HTERT RPE-1 (cell line): ENCODE measurements around the gene SSR3.
"Not testable (repeated sequence)": the region's sequence is repeated elsewhere in the genome, so short reads cannot be mapped to it uniquely, and the experiment has no call there.

Experiments
- in situ Hi-C: fragments of 300-500 bp; cut with MboI; formaldehyde crosslinking; loops from 4 replicates; pipeline ENCODE4 v1.14.3; 2020; ENCODE audit warnings: low sequenced_read_pairs

Gene SSR3

GRCh38 chr3:156576651-156577348 lies 21.9 kb upstream of the SSR3 start:
- in situ Hi-C loops = no loop called here

DNA sequence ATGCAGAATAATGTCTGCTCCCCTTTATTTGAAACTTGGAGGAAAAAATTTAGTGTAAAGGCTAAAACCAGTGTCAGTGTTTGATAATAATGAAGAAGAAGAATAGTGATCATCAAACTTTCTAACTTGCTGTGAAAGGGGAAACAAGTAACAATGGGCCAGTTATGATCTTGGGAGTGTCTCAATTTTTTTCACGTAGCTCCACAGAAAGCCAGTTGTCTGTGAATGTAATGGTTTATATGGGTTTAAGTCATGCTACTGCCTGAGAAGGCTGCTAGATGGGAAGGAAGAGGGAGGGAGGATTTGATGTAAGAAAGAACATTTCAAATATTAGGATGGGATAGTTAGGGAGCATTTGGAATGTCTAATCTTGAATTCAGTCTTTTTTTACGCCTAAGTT lies 21.1 kb upstream of the SSR3 start:
- in situ Hi-C loops = no loop called here

DNA sequence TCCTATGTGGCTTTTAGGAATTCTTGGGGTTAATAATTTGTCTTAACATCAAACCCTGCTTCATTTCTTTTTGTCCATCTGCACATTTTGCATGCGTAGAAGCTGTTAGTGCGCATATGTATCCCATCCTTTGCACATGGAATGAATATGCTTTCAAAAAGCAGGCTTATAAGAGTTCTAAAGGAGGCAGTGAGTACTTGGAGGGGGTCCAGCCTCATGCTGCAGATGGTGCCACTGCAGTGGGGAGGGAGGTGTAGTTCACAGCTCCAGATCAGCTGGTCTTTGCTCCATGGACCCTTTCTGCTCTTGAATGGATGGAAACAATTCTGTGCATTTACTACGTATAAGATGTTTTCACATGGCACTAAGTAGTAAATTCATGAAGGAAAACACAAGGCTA lies 20.7 kb upstream of the SSR3 start:
- in situ Hi-C loops = no loop called here

DNA sequence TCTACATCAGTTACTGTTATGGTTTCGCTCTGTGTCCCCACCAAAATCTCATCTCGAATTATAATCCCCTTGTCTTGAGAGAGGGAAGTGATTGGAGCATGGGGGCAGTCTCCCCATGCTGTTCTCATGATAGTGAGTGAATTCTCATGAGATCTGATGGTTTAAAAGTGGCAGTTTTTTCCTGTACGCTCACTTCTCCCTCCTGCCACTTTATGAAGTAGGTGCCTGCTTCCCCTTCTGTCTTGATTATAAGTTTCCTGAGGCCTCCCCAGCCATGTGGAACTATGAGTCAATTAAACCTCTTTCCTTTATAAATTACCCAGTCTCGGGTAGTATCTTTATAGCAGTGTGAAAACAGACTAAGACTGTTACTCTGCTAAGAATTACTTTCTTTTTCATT lies 15.0 kb upstream of the SSR3 start:
- in situ Hi-C loops = not testable (repeated sequence)

DNA sequence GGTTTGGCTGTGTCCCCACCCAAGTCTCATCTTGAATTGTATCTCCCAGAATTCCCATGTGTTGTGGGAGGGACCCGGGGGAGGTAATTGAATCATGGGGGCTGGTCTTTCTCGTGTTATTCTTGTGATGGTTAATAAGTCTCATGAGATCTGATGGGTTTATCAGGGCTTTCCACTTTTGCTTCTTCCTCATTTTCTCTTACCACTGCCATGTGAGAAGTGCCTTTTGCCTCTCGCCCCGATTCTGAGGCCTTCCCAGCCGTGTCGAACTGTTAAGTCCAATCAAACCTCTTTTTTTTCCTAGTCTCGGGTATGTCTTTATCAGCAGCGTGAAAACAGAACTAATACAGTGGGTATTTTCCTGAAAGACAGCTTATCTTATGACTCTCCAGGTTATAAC lies 14.1 kb upstream of the SSR3 start:
- in situ Hi-C loops = not testable (repeated sequence)

- in situ Hi-C loops = no loop called here
Observed at GRCh38 chr3:156563900-156564682, 9.2 kb upstream of the SSR3 start.

DNA sequence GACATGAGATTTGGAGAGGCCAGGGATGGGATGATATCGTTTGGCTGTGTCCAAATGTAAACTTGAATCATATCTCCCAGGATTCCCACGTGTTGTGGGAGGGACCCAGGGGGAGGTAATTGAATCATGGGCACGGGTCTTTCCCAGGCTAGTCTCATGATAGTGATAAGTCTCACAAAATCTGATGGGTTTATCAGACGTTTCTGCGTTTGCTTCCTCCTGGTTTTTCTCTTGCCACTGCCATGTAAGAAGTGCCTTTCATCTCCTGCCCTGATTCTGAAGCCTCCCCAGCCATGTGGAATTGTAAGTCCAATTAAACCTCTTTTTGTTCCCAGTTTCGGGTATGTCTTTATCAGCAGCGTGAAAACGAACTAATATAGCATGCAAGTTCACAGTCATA lies 7.6 kb upstream of the SSR3 start:
- in situ Hi-C loops = not testable (repeated sequence)

GRCh38 chr3:156561533-156561932 lies 6.6 kb upstream of the SSR3 start:
- in situ Hi-C loops = no loop called here

DNA sequence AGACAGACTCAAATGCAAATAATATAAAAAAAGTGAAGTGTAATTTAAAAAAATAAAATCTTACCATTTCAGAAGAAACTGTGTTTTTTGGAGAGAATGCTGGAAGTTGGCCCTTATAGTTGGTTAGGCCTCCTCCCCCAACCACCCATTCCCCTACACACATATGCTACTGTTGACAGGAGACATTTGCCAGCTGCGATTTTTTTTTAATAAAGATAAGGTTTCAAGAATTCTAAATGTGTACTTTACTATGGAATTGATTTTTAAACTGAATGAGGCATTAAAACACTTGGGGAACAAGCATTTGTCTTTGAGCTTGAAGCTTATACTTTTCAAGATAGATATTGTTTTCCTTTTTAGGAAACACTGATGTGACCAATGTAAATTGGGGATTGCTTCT lies 4.4 kb upstream of the SSR3 start:
- in situ Hi-C loops = no loop called here

- in situ Hi-C loops = no loop called here
Observed at GRCh38 chr3:156558389-156558788, 3.5 kb upstream of the SSR3 start.

DNA sequence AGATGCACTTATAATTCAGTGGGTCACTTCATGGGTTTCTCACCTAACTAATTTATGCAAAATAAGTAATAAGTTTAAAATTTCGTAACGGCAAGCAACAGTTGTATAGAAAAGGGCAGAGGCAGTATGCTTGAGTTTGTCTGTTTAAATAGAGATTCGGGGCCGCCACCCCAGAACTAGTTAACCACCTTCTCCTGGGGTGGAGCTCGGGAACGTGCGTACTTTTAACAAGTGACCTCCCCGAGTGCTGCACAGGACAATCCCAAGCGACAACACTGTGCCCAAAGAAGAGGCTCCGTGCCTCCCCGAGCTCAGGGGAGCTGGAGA lies 439 bp downstream of the SSR3 start:
- in situ Hi-C loops = no loop called here

- in situ Hi-C loops = no loop called here
Observed at GRCh38 chr3:156553705-156554356, 1.1 kb downstream of the SSR3 start.

DNA sequence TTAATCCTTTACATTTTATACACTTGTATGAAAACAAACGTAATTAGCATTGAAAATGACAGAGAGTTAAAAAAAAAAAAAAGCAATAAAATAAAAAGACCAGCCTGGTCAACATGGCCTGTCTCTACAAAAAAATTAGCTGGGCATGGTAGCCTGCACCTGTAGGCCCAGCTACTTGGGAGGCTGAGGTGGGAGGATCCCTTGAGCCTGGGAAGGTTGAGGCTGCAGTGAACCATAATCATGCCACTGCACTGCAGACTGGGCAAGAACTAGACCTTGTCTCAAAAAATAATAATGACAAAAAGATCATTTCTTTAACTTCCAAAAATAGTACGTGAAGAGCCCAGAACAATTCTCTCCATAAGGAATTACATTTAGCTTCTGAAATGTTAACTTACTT lies 1.9 kb downstream of the SSR3 start:
- in situ Hi-C loops = no loop called here

DNA sequence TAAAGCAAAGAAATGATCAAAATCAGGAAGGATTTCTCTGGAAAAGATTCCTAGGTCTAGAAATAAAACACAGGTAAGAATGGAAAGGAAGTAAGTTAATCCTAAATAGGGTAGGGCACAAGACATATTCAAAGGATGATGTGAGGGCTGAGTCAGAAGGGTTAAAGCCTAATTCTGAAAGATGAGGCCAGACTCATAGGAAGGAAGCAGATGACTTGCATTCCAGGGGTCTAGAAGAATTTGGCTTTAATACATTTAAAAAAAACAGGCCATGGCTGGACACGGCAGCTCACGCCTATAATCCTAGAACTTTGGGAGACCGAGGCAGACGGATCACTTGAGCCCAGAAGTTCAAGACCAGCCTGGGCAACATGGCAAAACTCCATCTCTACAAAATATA lies 3.2 kb downstream of the SSR3 start:
- in situ Hi-C loops = no loop called here

GRCh38 chr3:156551261-156551660 lies 3.7 kb downstream of the SSR3 start:
- in situ Hi-C loops = no loop called here

GRCh38 chr3:156548902-156549301 lies 6.0 kb downstream of the SSR3 start:
- in situ Hi-C loops = no loop called here

DNA sequence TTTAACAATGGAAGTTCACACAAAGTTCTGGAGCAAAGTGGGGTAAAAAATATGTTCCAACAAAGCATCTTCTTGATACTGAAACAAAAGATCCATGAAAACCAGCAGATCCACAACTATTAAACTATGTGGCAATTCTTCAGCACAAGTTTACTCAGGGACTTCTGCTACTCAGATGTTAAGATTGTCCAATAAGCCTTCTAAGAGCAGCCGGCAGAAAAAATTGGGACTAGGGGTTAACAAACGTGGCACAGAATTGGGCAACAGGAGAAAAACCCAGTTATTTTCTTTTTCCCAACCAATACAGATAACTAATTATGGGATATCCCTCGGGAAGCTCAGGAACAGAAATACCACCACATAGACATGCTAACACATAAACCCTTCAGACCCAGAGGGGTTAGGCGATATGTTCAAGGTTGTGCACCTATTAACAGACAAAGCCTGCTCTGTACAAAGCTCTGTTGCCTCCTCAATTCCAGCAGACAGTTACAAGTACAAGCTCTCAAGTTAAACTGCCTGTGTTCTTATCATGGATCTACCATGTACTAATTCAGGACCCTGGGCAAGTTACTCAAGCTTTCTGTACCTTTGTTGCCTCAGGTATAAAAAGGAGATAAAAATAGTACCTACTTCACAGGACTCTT lies 6.8 kb downstream of the SSR3 start:
- in situ Hi-C loops = no loop called here

DNA sequence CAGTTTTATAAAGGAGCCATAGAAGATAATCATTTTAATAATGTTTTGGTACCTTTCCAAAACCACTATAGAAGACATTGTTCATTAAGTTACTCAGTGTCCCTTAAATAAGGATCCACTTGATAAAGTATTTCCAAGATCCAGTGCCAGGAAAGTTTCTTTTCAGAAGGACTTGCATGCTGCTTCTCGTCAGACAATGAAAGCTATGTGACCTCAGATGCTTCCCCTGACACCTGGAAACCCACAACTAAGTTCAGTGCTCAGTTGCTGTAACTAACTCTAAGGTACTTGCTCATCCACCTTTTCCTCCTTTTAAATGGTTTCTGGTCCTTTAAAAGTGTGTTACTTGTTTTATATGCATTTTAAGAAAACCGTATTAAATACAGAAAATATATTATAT lies 7.3 kb downstream of the SSR3 start:
- in situ Hi-C loops = no loop called here

GRCh38 chr3:156543043-156543555 lies 11.8 kb downstream of the SSR3 start:
- in situ Hi-C loops = no loop called here

DNA sequence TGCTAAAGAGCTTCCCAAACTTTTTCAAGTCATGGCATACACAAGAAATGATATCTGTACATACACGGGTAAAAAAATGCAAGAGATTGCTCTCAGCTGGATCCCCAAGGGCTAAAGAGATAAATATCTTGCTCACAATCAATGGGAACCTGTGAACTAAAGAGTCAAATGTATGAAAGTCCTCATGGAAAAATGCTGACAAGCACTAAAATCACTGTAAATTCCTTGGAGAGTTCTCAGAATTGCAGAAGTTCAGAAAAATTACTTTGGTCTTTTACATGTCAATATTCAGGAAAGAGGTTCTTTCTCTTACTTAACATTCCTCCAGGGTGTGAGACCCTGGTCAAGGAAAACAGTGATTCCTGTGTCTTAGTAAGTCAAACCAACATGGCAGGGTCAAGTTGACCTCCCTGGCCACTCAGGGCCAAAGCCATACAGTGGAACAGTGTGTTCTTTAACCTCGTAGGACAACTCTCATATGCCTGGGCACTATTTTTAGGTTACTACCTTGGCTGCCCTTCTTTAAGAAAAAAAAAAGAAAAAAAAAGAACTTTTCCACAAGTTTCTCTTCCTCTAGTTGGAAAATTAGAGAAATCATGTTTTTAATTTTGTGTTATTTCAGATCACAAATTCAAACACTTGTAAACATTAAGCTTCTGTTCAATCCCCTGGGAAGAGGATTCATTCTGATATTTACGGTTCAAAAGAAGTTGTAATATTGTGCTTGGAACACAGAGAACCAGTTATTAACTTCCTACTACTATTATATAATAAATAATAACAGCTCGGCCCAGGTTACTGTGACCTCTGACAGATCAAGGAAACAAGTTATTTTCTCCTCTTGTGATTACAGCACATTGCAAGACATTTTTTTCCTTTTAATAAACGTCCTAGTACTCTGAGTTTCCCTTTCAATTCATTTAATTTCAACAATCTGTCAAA lies 12.5 kb downstream of the SSR3 start:
- in situ Hi-C loops = no loop called here
